ENCODE results near the gene LRRC72.

DNA sequence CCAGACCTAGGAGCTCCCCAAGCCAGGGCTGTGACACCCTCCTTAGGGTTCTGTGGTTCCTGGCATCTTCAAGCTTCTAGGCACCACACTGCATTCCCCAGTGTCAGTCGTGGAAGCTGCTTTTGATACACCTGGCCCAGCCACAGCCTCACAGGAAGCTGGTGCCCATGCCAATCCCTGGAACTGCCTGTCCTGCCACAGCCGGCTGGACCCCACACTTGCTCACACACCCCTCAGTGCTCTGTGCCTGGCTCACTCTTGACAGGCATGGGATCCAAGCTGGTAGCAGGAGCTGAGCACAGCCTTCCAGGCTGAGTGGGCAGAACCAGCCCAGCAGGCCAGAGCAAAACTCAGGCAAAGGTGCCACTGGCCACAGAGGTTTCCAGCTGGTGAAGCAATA, 21.8 kb downstream of the LRRC72 start:
- TF ChIP-seq, protein P1, sequence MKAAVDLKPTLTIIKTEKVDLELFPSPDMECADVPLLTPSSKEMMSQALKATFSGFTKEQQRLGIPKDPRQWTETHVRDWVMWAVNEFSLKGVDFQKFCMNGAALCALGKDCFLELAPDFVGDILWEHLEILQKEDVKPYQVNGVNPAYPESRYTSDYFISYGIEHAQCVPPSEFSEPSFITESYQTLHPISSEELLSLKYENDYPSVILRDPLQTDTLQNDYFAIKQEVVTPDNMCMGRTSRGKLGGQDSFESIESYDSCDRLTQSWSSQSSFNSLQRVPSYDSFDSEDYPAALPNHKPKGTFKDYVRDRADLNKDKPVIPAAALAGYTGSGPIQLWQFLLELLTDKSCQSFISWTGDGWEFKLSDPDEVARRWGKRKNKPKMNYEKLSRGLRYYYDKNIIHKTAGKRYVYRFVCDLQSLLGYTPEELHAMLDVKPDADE (IDR thresholded peaks at IDR 0.05): no peak
- TF ChIP-seq EZH2 (IDR thresholded peaks at IDR 0.05; ENCODE audit: low read depth, unreplicated experiment): no peak
- no peak for TF ChIP-seq CTCF (conservative IDR thresholded peaks at IDR 0.05; ENCODE audit: low read depth in 2 of 2)
- TF ChIP-seq POLR2AphosphoS5 (IDR thresholded peaks at IDR 0.05; ENCODE audit: low read depth): no peak
- TF ChIP-seq REST (IDR thresholded peaks at IDR 0.05; ENCODE audit: unreplicated experiment): no peak
- TF ChIP-seq NANOG (IDR thresholded peaks at IDR 0.05; ENCODE audit: borderline replicate concordance): no peak
- no peak for TF ChIP-seq EZH2phosphoT487 (IDR thresholded peaks at IDR 0.05; ENCODE audit: unreplicated experiment)
- TF ChIP-seq STAT1 (IDR thresholded peaks at IDR 0.05; ENCODE audit: unreplicated experiment): no peak
